Ovary (tissue), 3 donors: ENCODE data around the gene CHST12.

Experiments
- EP300 ChIP-seq: sonication (generic); formaldehyde crosslinking; IDR thresholded peaks from one replicate; pipeline ENCODE4 v1.6.1; 2017; ENCODE audit warnings: antibody characterized with exemption
- POLR2A ChIP-seq: fragments of 450-650 bp; IDR thresholded peaks from one replicate; pipeline ENCODE4 v1.6.1; 2017; ENCODE audit warnings: antibody characterized with exemption, mild to moderate bottlenecking, moderate library complexity
- TF ChIP-seq, protein P1 (sequence below), 3 donors: fragments of 450-650 bp in 2 of 3; fragments of 200-600 bp in 1 of 3; IDR thresholded peaks; one replicate each; pipeline versions ENCODE4 v1.5.1 to v1.8.0; 2016 to 2022; ENCODE audit warnings: antibody characterized with exemption in 3 of 3, mild to moderate bottlenecking in 1 of 3
- donor health status: DM: no; HTN: no; CAD: no.

DNA sequence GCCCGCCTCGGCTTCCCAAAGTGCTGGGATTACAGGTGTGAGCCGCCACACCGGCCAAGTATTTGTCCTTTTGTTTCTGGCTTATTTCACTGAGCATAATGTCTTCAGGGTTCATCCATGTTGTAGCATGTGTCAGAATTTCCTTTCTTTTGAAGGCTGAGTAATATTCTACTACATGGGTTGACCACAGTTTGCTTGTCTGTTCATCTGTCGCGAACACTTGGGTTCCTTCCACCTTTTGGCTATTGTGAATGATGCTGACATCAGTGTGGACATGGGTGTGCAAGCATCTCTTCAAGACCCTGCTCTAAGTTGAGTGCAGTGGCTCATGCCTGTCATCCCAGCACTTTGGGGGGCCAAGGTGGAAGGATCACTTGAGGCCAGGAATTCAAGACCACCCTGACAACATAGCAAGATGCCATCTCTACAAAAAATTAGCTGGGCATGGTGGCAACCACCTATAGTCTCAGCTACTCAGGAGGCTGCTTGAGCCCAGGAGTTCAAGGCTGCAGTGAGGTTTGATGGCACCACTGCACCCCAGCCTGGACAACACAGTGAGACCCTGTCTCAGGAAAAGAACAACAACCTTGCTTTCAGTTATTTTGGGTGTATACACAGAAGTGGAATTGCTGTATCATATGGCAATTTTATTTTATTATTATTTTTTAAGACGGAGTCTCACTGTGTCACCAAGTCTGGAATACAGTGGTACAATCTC lies 17.0 kb downstream of the CHST12 start:
- TF ChIP-seq POLR2A (no peak), EP300 (no peak)
- TF ChIP-seq, protein P1, sequence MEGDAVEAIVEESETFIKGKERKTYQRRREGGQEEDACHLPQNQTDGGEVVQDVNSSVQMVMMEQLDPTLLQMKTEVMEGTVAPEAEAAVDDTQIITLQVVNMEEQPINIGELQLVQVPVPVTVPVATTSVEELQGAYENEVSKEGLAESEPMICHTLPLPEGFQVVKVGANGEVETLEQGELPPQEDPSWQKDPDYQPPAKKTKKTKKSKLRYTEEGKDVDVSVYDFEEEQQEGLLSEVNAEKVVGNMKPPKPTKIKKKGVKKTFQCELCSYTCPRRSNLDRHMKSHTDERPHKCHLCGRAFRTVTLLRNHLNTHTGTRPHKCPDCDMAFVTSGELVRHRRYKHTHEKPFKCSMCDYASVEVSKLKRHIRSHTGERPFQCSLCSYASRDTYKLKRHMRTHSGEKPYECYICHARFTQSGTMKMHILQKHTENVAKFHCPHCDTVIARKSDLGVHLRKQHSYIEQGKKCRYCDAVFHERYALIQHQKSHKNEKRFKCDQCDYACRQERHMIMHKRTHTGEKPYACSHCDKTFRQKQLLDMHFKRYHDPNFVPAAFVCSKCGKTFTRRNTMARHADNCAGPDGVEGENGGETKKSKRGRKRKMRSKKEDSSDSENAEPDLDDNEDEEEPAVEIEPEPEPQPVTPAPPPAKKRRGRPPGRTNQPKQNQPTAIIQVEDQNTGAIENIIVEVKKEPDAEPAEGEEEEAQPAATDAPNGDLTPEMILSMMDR (IDR thresholded peaks at IDR 0.05), result no peak
